NCI-H82 treated with DMSO at 0.1 percent for 48 hours (cell line): ENCODE results near the gene TGIF1.
"Not testable (repeated sequence)": the region's sequence is repeated elsewhere in the genome, so short reads cannot be mapped to it uniquely, and the experiment has no call there.

Experiments used
- DNase-seq: peaks from one replicate; lab custom pipeline; 2025; ENCODE audit not compliant: unreplicated experiment; lab: John Stamatoyannopoulos, UW

Gene TGIF1

GRCh38 chr18:3455090-3455635 lies 5.2 kb downstream of the TGIF1 start:
- DNase-seq, result no peak

- no peak for DNase-seq
These were observed 6.1 kb downstream of the TGIF1 start for GRCh38 chr18:3455907-3456685.

GRCh38 chr18:3456686-3457069 lies 6.7 kb downstream of the TGIF1 start:
- no peak for DNase-seq

GRCh38 chr18:3457261-3457724 lies 7.3 kb downstream of the TGIF1 start:
- no peak for DNase-seq

- no peak for DNase-seq
These were observed 8.4 kb downstream of the TGIF1 start for GRCh38 chr18:3458378-3458777.

- DNase-seq, result no peak
These were observed 9.2 kb downstream of the TGIF1 start for GRCh38 chr18:3458952-3459853.

GRCh38 chr18:3460823-3461398 lies 10.9 kb downstream of the TGIF1 start:
- DNase-seq, result no peak

- no peak for DNase-seq
These were observed 11.7 kb downstream of the TGIF1 start for GRCh38 chr18:3461704-3462103.

GRCh38 chr18:3463051-3463450 lies 13.1 kb downstream of the TGIF1 start:
- no peak for DNase-seq

GRCh38 chr18:3466045-3466444 lies 16.1 kb downstream of the TGIF1 start:
- no peak for DNase-seq

GRCh38 chr18:3466872-3467271 lies 16.9 kb downstream of the TGIF1 start:
- no peak for DNase-seq

- no peak for DNase-seq
These were observed 18.2 kb downstream of the TGIF1 start for GRCh38 chr18:3468066-3468705.

GRCh38 chr18:3468833-3469232 lies 18.9 kb downstream of the TGIF1 start:
- no peak for DNase-seq

- DNase-seq, result no peak
These were observed 21.2 kb downstream of the TGIF1 start for GRCh38 chr18:3471141-3471648.

GRCh38 chr18:3472121-3472520 lies 22.1 kb downstream of the TGIF1 start:
- DNase-seq, result not testable (repeated sequence)

- no peak for DNase-seq
These were observed 22.9 kb downstream of the TGIF1 start for GRCh38 chr18:3472681-3473544.

GRCh38 chr18:3478262-3478978 lies 28.4 kb downstream of the TGIF1 start:
- no peak for DNase-seq

- no peak for DNase-seq
These were observed 30.1 kb downstream of the TGIF1 start for GRCh38 chr18:3479978-3480509.
